GM15510 (cell line): Measurements from ENCODE around the gene MRPS34.

Experiments used
- POLR2A ChIP-seq: IDR thresholded peaks from 3 replicates; pipeline ENCODE4 v1.6.1; 2011; ENCODE audit warnings: borderline replicate concordance; ENCODE audit not compliant: insufficient read length; ENCODE audit errors: extremely low read depth

The MRPS34 gene

GRCh38 chr16:1745900-1746692, 26.8 kb downstream of the MRPS34 start:
- no peak for TF ChIP-seq POLR2A

- no peak for TF ChIP-seq POLR2A
Observed at GRCh38 chr16:1745181-1745899, 27.6 kb downstream of the MRPS34 start.

GRCh38 chr16:1744338-1744840, 28.5 kb downstream of the MRPS34 start:
- no peak for TF ChIP-seq POLR2A

- TF ChIP-seq POLR2A: no peak
Observed at GRCh38 chr16:1743376-1744337, 29.3 kb downstream of the MRPS34 start.

GRCh38 chr16:1741553-1742165, 31.3 kb downstream of the MRPS34 start:
- TF ChIP-seq POLR2A: no peak

- TF ChIP-seq POLR2A: no peak
Observed at GRCh38 chr16:1740781-1741490, 32.0 kb downstream of the MRPS34 start.

- TF ChIP-seq POLR2A: no peak
Observed at GRCh38 chr16:1740234-1740633, 32.7 kb downstream of the MRPS34 start.

- TF ChIP-seq POLR2A: no peak
Observed at GRCh38 chr16:1734816-1735215, 38.1 kb downstream of the MRPS34 start.

GRCh38 chr16:1734123-1734522, 38.8 kb downstream of the MRPS34 start:
- TF ChIP-seq POLR2A: no peak

- TF ChIP-seq POLR2A: no peak
Observed at GRCh38 chr16:1732071-1732470, 40.9 kb downstream of the MRPS34 start.

GRCh38 chr16:1731603-1732002, 41.3 kb downstream of the MRPS34 start:
- no peak for TF ChIP-seq POLR2A

- TF ChIP-seq POLR2A: no peak
Observed at GRCh38 chr16:1731073-1731472, 41.9 kb downstream of the MRPS34 start.

GRCh38 chr16:1729445-1729844, 43.5 kb downstream of the MRPS34 start:
- TF ChIP-seq POLR2A: no peak

- TF ChIP-seq POLR2A: no peak
Observed at GRCh38 chr16:1729026-1729425, 43.9 kb downstream of the MRPS34 start.
